Stimulated activated CD8-positive, alpha-beta memory T cell treated with anti-CD3 and anti-CD28 coated beads, Interleukin-7, amount 100 ng/mL, for 24 hours (primary cell): ENCODE data around the gene PSPC1.
"Not testable (repeated sequence)": the region's sequence is repeated elsewhere in the genome, so short reads cannot be mapped to it uniquely, and the experiment has no call there.

Experiments
- DNase-seq: peaks from one replicate; pipeline ENCODE4 v3.0.0-alpha.2; 2020; ENCODE audit warnings: low read depth

The PSPC1 gene, protein sequence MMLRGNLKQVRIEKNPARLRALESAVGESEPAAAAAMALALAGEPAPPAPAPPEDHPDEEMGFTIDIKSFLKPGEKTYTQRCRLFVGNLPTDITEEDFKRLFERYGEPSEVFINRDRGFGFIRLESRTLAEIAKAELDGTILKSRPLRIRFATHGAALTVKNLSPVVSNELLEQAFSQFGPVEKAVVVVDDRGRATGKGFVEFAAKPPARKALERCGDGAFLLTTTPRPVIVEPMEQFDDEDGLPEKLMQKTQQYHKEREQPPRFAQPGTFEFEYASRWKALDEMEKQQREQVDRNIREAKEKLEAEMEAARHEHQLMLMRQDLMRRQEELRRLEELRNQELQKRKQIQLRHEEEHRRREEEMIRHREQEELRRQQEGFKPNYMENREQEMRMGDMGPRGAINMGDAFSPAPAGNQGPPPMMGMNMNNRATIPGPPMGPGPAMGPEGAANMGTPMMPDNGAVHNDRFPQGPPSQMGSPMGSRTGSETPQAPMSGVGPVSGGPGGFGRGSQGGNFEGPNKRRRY

GRCh38 chr13:19782727-19783682 lies at the start of gene PSPC1:
Gene PSPC1, minus strand, starts transcription at chr13:19782945. Its CDS starts 188 bp downstream, at chr13:19782757.
- DNase-seq: peak; percentile 81

GRCh38 chr13:19822673-19823072 lies 39.9 kb upstream of the PSPC1 start:
- DNase-seq: no peak

- DNase-seq: peak; percentile 16
Measured at GRCh38 chr13:19818223-19818842, 35.6 kb upstream of the PSPC1 start.

DNA sequence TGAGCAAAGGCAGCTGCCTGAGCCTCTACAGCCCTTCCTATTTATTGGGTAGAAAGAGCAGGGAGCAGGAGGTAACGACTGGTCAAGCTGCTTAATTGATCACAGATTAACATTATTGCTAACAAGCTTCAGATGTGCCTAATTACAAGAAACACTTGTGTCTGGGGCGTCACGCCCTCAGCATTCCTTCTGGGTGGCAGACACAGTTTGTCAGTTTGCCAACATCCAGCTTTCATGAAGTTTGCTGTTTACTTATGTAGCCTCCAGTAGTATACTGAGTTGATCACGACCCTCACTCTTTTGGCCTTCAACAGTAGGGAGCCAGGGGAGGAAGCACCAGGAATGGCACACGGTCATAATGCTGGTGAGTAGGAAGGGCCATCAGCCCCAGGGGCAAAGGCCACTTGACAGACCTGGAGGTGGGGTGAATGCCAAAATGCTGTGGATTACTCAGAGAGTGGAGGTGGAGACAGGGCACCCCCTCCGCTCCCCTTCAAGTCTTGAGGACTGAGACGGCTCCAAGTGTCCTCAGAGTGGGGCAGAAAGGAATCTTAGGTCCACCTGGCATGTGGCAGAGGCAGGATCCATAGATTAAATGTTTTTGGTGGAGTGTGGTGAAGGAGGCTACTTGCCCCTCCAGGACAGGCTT lies 34.9 kb upstream of the PSPC1 start:
- DNase-seq: no peak

DNA sequence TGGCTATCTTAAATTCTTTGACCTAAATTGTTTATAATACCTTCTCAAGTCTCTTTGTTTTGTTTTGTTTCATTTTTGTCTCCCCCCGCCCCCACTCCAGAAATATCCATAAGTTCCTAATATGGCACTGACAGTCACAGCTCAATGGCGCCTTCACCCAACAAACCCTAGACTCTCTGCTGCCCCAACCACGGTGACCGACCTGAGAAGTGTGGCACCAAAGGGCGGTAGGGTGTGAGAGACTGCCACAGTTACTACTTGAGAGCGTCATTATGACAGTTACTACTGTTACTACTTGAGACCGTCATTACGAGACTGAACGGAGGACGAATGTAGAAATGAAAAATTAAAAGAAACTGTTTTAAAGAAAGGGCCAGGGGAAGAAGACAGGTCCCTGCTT lies 34.4 kb upstream of the PSPC1 start:
- DNase-seq: no peak

DNA sequence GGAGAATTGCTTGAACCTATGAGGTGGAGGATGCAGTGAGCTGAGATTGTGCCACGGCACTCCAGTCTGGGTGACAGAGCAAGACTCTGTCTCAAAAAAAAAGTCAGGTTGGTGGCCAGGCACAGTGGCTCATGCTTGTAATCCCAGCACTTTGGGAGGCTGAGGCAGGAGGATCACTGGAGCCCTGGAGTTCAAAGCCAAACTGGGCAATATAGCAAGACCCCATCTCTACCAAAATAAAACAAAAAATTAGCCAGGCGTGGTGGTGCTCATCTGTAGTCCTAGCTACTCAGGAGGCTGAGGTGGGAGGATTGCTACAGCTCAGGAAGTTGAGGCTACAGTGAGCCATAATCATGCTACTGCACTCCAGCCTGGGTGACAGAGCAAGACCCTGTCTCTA lies 33.1 kb upstream of the PSPC1 start:
- DNase-seq: not testable (repeated sequence)

GRCh38 chr13:19810996-19811881 lies 28.5 kb upstream of the PSPC1 start:
- no peak for DNase-seq

GRCh38 chr13:19810151-19810550 lies 27.4 kb upstream of the PSPC1 start:
- DNase-seq: no peak

DNA sequence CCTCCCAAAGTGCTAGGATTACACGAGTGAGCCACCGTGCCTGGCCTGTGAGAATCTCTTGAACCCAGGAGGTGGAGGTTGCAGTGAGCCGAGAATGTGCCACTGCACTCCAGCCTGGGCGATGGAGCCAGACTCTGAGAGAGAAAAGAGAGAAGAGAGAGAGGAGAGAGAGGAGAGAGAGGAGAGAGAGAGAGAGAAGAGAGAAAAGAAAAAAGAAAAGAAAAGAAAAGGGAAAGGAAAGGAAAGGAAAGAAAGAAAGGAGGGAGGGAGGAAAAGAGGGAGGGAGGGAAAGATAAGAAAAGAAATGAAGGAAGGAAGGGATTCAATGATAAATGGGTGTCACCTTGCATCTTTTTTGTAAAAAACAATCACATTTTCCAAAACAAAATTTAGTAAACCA lies 23.0 kb upstream of the PSPC1 start:
- DNase-seq: no peak

DNA sequence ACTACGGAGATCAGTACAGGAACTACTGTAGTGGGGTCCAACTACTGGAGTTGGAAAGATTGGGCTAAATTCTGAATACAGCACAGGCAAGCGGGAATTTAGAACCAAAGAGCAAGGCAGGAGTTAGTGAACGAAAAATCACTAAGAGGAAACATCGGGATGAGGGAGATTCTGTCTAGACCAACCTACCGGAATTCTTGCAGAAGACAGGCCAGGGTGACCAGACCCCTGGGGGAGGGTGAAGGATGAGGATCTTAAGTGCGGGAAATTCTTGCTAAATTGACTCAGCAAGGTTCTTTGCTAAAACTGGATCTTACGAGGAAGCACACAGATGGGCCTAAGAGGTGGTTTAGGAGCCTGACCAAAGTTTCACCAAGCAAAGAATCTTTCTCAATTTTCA lies 13.2 kb upstream of the PSPC1 start:
- no peak for DNase-seq

- DNase-seq: no peak
Measured at GRCh38 chr13:19794631-19795030, 11.9 kb upstream of the PSPC1 start.

GRCh38 chr13:19791953-19792537 lies 9.3 kb upstream of the PSPC1 start:
- no peak for DNase-seq

GRCh38 chr13:19782049-19782726 lies 557 bp downstream of the PSPC1 start:
- DNase-seq: peak; percentile 26

DNA sequence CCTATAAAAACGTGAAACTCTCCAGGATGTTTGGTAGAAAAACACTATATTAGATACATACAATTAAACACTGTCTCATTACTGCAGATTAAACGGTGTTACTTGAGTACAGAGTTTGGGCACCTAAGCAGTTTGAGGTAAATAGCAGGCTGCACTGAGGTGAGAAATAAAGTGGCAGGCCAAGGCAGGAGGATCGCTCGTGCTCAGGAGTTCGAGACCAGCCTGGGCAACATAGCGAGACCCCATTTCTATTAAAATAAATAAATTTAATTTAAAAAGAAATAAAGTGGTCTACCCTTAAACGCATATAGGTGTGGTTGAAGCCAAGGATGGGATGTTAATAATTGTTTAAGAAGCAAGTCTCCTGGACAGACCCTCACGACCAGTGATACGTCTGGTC lies 1.2 kb downstream of the PSPC1 start:
- no peak for DNase-seq

- not testable (repeated sequence) for DNase-seq
Measured at GRCh38 chr13:19780753-19781418, 1.9 kb downstream of the PSPC1 start.

DNA sequence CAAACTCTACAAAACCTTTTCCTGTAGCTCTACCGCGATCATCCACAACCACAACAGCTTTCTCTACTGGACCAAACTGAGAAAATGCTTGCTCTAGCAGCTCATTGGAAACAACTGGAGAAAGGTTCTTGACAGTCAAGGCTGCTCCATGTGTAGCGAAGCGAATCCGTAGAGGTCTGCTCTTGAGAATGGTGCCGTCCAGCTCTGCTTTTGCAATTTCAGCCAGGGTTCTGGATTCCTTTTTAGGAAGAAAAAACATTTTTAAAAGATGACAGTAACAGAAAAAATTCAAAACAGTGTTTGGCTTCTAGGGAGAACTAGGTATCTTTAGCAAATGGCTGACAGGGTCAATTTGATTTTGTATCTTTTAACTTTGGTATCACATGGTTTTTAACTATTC lies 10.4 kb downstream of the PSPC1 start:
- DNase-seq: no peak

- DNase-seq: no peak
Measured at GRCh38 chr13:19769854-19770253, 12.9 kb downstream of the PSPC1 start.

DNA sequence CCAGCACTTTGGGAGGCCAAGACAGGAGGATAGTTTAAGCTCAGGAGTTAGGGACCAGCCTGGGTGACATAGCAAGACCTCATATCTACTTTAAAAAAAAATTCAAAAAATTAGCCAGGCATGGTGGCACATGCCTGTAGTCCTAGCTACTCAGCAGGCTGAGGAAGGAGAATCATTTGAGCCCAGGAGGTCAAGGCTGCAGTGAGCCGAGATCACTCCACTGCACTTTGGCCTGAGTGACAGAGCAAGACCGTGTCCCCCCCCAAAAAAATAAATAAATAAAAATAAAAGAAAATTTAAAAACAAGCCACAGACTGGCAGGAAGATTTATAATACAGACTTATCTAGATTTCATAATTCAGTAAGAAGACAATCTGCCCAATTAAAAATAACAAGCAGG lies 14.8 kb downstream of the PSPC1 start:
- no peak for DNase-seq

GRCh38 chr13:19766591-19766990 lies 16.2 kb downstream of the PSPC1 start:
- DNase-seq: no peak
